Upper lobe of left lung (tissue), 6 donors: ENCODE results near the gene MDP1. TPM values are rescaled to one million over a fixed set of nuclear protein-coding genes. Genes with fewer than 3 reads are reported as not detected.
A peak's percentile ranks its signal among the peaks of the same experiment; 100 is the strongest.

Source experiments
- ATAC-seq, 2 donors: fragments of 200-7000 bp; cut with Tn5 transposase; one replicate each; pipeline ENCODE4 v1.9.1; 2022; ENCODE audit warnings: mild to moderate bottlenecking in 2 of 2, moderate library complexity in 2 of 2; ENCODE audit not compliant: low FRiP score in 2 of 2
- DNase-seq, 2 donors: peaks; one replicate each; pipeline ENCODE4 v3.0.0-alpha.2; 2019 to 2020
- H3K27ac ChIP-seq, 4 donors: fragments of 200-600 bp; sonication (generic); one replicate each; pipeline ENCODE4 v1.5.1; 2016 to 2019
- H3K27me3 ChIP-seq, 4 donors: fragments of 200-600 bp; sonication (generic); one replicate each; pipeline ENCODE4 v1.5.1; 2017 to 2019
- H3K36me3 ChIP-seq, 4 donors: fragments of 200-600 bp; sonication (generic); one replicate each; pipeline ENCODE4 v1.5.1; 2016 to 2019
- H3K4me1 ChIP-seq, 4 donors: fragments of 200-600 bp; sonication (generic); one replicate each; pipeline ENCODE4 v1.5.1; 2018 to 2019
- H3K4me3 ChIP-seq, 4 donors: fragments of 200-600 bp; sonication (generic); one replicate each; pipeline ENCODE4 v1.5.1; 2017 to 2019; ENCODE audit warnings: mild to moderate bottlenecking in 2 of 4, moderate library complexity in 1 of 4
- H3K9me3 ChIP-seq, 4 donors: fragments of 200-600 bp; sonication (generic); one replicate each; pipeline ENCODE4 v1.5.1; 2018 to 2019
- EP300 ChIP-seq, 4 donors: sonication (generic); formaldehyde crosslinking; IDR thresholded peaks; one replicate each; pipeline ENCODE4 v1.5.1; 2017; ENCODE audit warnings: antibody characterized with exemption in 4 of 4, control low read depth in 2 of 4
- POLR2A ChIP-seq, 4 donors: fragments of 450-650 bp; IDR thresholded peaks; one replicate each; pipeline ENCODE4 v1.5.1; 2016 to 2017; ENCODE audit warnings: antibody characterized with exemption in 4 of 4, mild to moderate bottlenecking in 2 of 4
- POLR2AphosphoS5 ChIP-seq, 2 donors: sonication (generic); formaldehyde crosslinking; IDR thresholded peaks; one replicate each; pipeline ENCODE4 v1.5.1; 2017; ENCODE audit warnings: antibody characterized with exemption in 2 of 2
- WGBS, 2 donors: methylation state at CpG; one replicate each; pipeline ENCODE4 v1.1.5; 2017 to 2018; 5-methylcytosine and 5-hydroxymethylcytosine counted together
- total RNA-seq, 6 donors: library from RNA; depleted of rRNA in 4 of 6; stranded (reverse); fragments of >200 nt in 4 of 6; gene quantifications; one replicate each; pipeline versions ENCODE4 v1.1.0 to v1.2.1, GENCODE V29; 2016 to 2021
- TF ChIP-seq, protein P1 (sequence below), 6 experiments: fragments of 450-650 bp in 4 of 6; fragments of 200-600 bp in 2 of 6; sonication (generic) in 2 of 6; IDR thresholded peaks; one replicate each; pipeline ENCODE4 v1.5.1; 2016 to 2019; ENCODE audit warnings: antibody characterized with exemption in 6 of 6
- donor health status: DM: no; HTN: no; CAD: no; lungs with moderate emphysema.
- donor health status: DM: no; HTN: yes; CAD: no; lungs with severe emphysema.

Gene MDP1
- total RNA-seq, 6 donors from 2014 or later, result 8.1 to 21.1 (median 12.7) TPM

DNA sequence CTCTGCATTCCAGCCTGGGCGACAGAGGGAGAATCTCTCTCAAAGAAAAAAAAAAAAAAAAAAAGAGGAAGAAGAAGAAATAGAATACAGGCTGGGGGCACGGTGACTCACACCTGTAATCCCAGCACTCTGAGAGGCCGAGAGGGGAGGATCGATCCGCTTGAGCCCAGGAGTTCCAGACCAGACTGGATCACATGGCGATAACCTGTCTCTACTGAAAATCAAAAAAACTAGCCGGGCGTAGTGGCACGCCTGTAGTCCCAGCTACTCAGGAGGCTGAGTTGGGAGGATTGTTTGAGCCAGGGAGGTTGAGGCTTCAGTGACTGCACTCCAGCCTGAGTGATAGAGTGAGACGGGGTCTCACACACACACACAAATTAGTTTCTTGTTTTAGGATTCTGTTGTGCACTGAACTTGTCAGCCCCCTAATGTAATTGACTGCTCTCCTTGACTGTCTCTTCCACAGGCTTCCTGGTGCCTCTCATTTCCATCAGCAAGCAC, 27.5 kb upstream of the MDP1 start:
- Histone ChIP-seq H3K27ac (peak overlapping the region; percentile 97 to 100 (median 98)), H3K9me3 (no peaks in the 10 kb centered on the region), H3K4me1 (peaks cover 34 to 44% (median 38%) of the 10 kb centered on the region in 4 donors), H3K36me3 (peaks cover 2 to 29% (median 26%) of the 10 kb centered on the region in 4 donors), H3K4me3 (peak overlapping the region; percentile 60 to 93 (median 63)), H3K27me3 (no peaks in the 10 kb centered on the region)
- 44 to 47% methylated on average over 10 of the region's 10 CpGs for WGBS, 2 donors
- DNase-seq, result peak in 1 of 2 donors; percentile 41
- ATAC-seq, result peak in 1 of 2 donors; percentile 0
- TF ChIP-seq POLR2AphosphoS5 (IDR thresholded peaks at IDR 0.05), result no peak
- TF ChIP-seq EP300 (IDR thresholded peaks at IDR 0.05), result no peak
- TF ChIP-seq, protein P1, sequence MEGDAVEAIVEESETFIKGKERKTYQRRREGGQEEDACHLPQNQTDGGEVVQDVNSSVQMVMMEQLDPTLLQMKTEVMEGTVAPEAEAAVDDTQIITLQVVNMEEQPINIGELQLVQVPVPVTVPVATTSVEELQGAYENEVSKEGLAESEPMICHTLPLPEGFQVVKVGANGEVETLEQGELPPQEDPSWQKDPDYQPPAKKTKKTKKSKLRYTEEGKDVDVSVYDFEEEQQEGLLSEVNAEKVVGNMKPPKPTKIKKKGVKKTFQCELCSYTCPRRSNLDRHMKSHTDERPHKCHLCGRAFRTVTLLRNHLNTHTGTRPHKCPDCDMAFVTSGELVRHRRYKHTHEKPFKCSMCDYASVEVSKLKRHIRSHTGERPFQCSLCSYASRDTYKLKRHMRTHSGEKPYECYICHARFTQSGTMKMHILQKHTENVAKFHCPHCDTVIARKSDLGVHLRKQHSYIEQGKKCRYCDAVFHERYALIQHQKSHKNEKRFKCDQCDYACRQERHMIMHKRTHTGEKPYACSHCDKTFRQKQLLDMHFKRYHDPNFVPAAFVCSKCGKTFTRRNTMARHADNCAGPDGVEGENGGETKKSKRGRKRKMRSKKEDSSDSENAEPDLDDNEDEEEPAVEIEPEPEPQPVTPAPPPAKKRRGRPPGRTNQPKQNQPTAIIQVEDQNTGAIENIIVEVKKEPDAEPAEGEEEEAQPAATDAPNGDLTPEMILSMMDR (IDR thresholded peaks at IDR 0.05), result no peak
- no peak for TF ChIP-seq POLR2A (IDR thresholded peaks at IDR 0.05)

DNA sequence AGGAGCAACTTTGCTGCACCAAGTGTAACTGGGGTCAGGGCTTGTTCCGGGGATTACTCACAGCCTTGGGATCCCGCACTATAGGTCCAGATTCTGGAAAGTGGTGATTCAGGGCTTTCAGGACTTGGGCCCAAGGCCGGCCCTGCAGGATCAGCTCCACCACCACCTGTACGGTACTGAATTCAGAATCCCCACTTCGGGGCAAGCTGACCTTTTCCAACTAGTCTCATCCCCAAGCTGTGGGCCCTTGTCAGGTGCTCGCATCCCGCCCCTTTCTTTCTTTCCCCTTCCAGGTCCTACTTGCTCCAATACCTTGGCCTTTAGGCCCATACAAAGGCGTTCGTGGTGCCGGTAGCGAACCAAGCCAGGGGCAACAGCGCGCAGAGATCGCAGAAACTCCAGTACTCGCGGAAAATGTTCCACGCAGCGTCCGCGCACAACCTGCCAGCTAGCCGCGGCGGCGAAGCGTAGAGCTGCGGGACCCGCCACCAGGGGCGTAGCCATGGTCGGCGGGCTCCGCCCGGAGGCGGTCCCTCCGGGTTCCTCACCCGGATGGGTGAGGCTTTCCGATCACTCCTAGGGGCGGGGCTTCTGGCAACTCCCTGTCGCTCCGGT, 26.1 kb upstream of the MDP1 start:
- H3K27ac ChIP-seq, result peak overlapping the region; percentile 97 to 100 (median 98)
- TF ChIP-seq, protein P1 (IDR thresholded peaks at IDR 0.05), result peak; percentile 57 to 90 (median 88)
- TF ChIP-seq EP300 (IDR thresholded peaks at IDR 0.05) (no peak), POLR2A (IDR thresholded peaks at IDR 0.05) (no peak), POLR2AphosphoS5 (IDR thresholded peaks at IDR 0.05) (no peak)
- H3K36me3 ChIP-seq, result peaks cover 12 to 43% (median 40%) of the 10 kb centered on the region in 4 donors
- 2 to 4% methylated on average over 16 to 33 of the region's 39 CpGs for WGBS, 2 donors
- peak overlapping the region; percentile 61 to 93 (median 66) for H3K4me3 ChIP-seq
- no peaks in the 10 kb centered on the region for H3K27me3 ChIP-seq
- no peaks in the 10 kb centered on the region for H3K9me3 ChIP-seq
- ATAC-seq (peak; percentile 96 to 98), DNase-seq (peak; percentile 95 to 97)
- peaks cover 34 to 46% (median 38%) of the 10 kb centered on the region in 4 donors for H3K4me1 ChIP-seq

DNA sequence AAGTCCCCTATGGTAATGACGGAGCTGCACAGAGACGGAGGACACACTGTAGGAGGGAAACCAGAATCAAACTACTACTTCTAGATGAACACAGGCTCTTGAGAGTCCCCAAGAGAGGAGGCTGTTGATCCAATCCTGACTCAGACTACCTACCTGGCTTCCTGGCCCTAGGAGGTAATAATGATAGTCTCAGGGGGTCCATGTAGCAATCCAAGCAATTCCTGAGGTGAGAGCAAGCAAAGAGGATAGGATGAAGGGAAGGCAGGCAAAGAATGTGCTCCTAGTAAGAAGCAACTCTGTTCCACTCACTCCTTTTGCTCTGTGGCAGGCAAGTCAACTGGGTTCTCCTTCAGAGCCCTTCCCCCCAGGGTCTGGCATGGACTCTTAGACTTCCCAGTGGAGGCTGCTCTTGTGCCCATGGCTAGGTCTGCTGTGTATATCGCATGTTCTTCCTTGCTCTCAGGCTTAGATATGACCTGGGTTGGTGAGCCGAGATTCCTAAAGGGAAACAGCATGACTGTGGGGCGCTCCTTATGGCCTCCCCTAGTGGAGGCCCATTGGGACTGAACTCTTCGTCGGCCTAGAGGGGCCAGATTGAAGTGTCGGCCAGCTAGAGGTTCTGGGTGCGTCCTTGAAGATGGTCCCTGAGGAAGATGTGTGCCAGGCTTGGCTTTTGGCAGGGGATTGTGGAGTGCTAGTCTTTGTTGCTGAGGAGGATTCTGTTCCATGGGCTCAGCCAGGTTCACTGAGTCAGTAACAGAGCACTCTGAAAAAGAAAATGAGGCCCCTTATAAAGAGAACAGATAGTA, 24.4 kb upstream of the MDP1 start:
- H3K27me3 ChIP-seq, result no peaks in the 10 kb centered on the region
- peak overlapping the region in 2 of 4 donors; percentile 97 to 98 for H3K27ac ChIP-seq
- H3K36me3 ChIP-seq, result peaks cover 16 to 60% (median 55%) of the 10 kb centered on the region in 4 donors
- H3K4me3 ChIP-seq, result peak overlapping the region in 1 of 4 donors; percentile 93
- TF ChIP-seq POLR2A (IDR thresholded peaks at IDR 0.05), result no peak
- TF ChIP-seq EP300 (IDR thresholded peaks at IDR 0.05), result no peak
- no peak for TF ChIP-seq POLR2AphosphoS5 (IDR thresholded peaks at IDR 0.05)
- TF ChIP-seq, protein P1 (IDR thresholded peaks at IDR 0.05), result no peak
- 92 to 97% methylated on average over 5 to 9 of the region's 9 CpGs for WGBS, 2 donors
- peaks cover 34 to 46% (median 38%) of the 10 kb centered on the region in 4 donors for H3K4me1 ChIP-seq
- no peak for DNase-seq
- ATAC-seq, result no peak
- no peaks in the 10 kb centered on the region for H3K9me3 ChIP-seq

DNA sequence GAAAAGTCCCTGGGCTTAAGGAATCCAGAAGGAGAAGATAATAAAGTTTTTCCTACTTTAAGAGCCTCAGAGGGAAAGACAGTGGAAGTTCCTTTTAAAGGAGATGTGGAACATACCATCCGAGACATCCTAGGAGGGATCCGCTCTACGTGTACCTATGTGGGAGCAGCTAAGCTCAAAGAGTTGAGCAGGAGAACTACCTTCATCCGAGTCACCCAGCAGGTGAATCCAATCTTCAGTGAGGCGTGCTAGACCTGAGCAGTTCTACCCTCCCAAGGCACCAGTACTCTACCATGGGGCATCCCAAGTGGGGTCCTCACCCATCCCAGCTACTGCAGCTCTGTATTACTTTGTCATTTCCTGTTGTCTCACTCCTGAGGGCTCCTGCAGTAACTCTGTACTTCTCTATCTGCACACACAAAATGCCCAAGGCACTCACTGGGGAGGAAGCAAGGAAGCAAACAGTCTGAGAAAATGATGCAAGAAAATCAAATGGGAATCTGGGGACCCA, 22.7 kb upstream of the MDP1 start:
- Histone ChIP-seq H3K27ac (peak overlapping the region in 1 of 4 donors; percentile 43), H3K36me3 (peaks cover 16 to 64% (median 56%) of the 10 kb centered on the region in 4 donors), H3K27me3 (no peaks in the 10 kb centered on the region), H3K9me3 (no peaks in the 10 kb centered on the region), H3K4me1 (peaks cover 41 to 61% (median 46%) of the 10 kb centered on the region in 4 donors), H3K4me3 (no peak overlapping the region)
- ATAC-seq (no peak), DNase-seq (no peak)
- WGBS, 2 donors, result 92 to 95% methylated on average over 4 to 5 of the region's 5 CpGs
- no peak for TF ChIP-seq POLR2A (IDR thresholded peaks at IDR 0.05)
- no peak for TF ChIP-seq POLR2AphosphoS5 (IDR thresholded peaks at IDR 0.05)
- TF ChIP-seq, protein P1 (IDR thresholded peaks at IDR 0.05), result no peak
- no peak for TF ChIP-seq EP300 (IDR thresholded peaks at IDR 0.05)
